ENCODE results near the gene ANKHD1.

- TF ChIP-seq CTCF (conservative IDR thresholded peaks at IDR 0.05; ENCODE audit: low read length) (no peak), EZH2phosphoT487 (IDR thresholded peaks at IDR 0.05; ENCODE audit: borderline replicate concordance) (no peak)
Observed at GRCh38 chr5:140587495-140587894, 185.9 kb downstream of the ANKHD1 start.

Data from Loucy (cell line).